OCI-LY3 (cell line): ENCODE data around the gene P4HA1.
"Not testable (repeated sequence)": the region's sequence is repeated elsewhere in the genome, so short reads cannot be mapped to it uniquely, and the experiment has no call there.

Source experiments
- H2AFZ ChIP-seq: fragments of 200-600, 300-600 bp; shearing (Covaris generic); 2 replicates; pipeline ENCODE4 v1.6.0; 2014; ENCODE audit warnings: antibody characterized with exemption, low read depth, low read length
- H3K27ac ChIP-seq: fragments of 200-600, 300-600 bp; sonication (generic); 2 replicates; pipeline ENCODE4 v1.5.1; 2014; ENCODE audit warnings: mild to moderate bottlenecking, low read length, moderate library complexity, mixed read lengths
- H3K27me3 ChIP-seq: fragments of 200-600, 300-600 bp; sonication (generic); 2 replicates; pipeline ENCODE4 v1.6.1; 2014; ENCODE audit warnings: low read depth, low read length, mixed read lengths
- H3K36me3 ChIP-seq: fragments of 200-600, 300-600 bp; sonication (generic); replicated peaks from 2 replicates; pipeline ENCODE3; 2014; ENCODE audit warnings: low read depth, low read length, mixed read lengths
- H3K4me1 ChIP-seq: fragments of 300-600, 200-600 bp; sonication (generic); 2 replicates; pipeline ENCODE4 v1.6.1; 2014; ENCODE audit warnings: low read length, mixed read lengths
- H3K4me2 ChIP-seq: fragments of 200-600, 300-600 bp; sonication (generic); 2 replicates; pipeline ENCODE4 v1.6.1; 2014; ENCODE audit warnings: low read length, mixed read lengths
- H3K4me3 ChIP-seq: fragments of 300-600, 200-600 bp; sonication (generic); 2 replicates; pipeline ENCODE4 v1.5.1; 2014; ENCODE audit warnings: antibody characterized with exemption, mild to moderate bottlenecking, low read length, moderate library complexity
- H3K79me2 ChIP-seq: fragments of 300-600, 200-600 bp; shearing (Covaris generic); 2 replicates; pipeline ENCODE4 v1.6.1; 2014; ENCODE audit warnings: mild to moderate bottlenecking, low read length, mixed read lengths
- H3K9ac ChIP-seq: fragments of 300-600, 200-600 bp; shearing (Covaris generic); 2 replicates; pipeline ENCODE4 v1.6.0; 2014; ENCODE audit warnings: mild to moderate bottlenecking, low read length, moderate library complexity
- H3K9me3 ChIP-seq: fragments of 200-600, 300-600 bp; shearing (Covaris generic); 2 replicates; pipeline ENCODE4 v1.6.1; 2014; ENCODE audit warnings: low read length, mixed read lengths; ENCODE audit not compliant: insufficient read depth
- H4K20me1 ChIP-seq: fragments of 200-600, 300-600 bp; sonication (generic); 2 replicates; pipeline ENCODE4 v1.6.1; 2016; ENCODE audit warnings: low read length, mixed read lengths; ENCODE audit not compliant: insufficient read depth
- EZH2phosphoT487 ChIP-seq: fragments of 200-600 bp; shearing (Covaris generic); IDR thresholded peaks from 2 replicates; pipeline ENCODE4 v1.6.1; 2018; ENCODE audit warnings: antibody characterized with exemption, mixed run types, low read depth
- TF ChIP-seq, protein P1 (sequence below): fragments of 200-600, 300-600 bp; sonication (generic); IDR thresholded peaks from 2 replicates; pipeline ENCODE4 v1.5.1; 2014; ENCODE audit warnings: antibody characterized with exemption, low read length, low read depth

The P4HA1 gene

DNA sequence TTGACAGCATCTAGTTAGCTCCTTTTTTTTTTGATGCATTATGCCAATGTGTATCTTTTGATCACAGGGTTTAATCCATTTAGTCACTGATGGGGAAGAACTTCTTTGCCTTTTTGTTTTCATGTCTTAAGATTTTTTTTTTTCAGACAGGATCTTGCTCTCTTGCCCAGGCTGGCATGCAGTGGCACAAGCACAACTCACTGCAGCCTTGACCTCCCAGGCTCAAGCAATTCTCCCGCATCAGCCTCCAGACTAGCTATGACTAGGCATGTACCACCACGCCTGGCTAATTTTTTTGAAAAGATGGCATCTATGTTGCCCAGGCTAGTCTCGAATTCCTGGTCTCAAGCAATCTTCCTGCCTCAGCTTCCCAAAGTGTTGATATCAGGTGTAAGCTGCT, 95.7 kb downstream of the P4HA1 start:
- H3K9me3 ChIP-seq, result no peaks in the 10 kb centered on the region
- no peak overlapping the region for H2AFZ ChIP-seq
- no peaks in the 10 kb centered on the region for H3K27me3 ChIP-seq
- no peak overlapping the region for H3K27ac ChIP-seq
- no peaks in the 10 kb centered on the region for H3K4me1 ChIP-seq
- TF ChIP-seq EZH2phosphoT487, result no peak
- TF ChIP-seq, protein P1, sequence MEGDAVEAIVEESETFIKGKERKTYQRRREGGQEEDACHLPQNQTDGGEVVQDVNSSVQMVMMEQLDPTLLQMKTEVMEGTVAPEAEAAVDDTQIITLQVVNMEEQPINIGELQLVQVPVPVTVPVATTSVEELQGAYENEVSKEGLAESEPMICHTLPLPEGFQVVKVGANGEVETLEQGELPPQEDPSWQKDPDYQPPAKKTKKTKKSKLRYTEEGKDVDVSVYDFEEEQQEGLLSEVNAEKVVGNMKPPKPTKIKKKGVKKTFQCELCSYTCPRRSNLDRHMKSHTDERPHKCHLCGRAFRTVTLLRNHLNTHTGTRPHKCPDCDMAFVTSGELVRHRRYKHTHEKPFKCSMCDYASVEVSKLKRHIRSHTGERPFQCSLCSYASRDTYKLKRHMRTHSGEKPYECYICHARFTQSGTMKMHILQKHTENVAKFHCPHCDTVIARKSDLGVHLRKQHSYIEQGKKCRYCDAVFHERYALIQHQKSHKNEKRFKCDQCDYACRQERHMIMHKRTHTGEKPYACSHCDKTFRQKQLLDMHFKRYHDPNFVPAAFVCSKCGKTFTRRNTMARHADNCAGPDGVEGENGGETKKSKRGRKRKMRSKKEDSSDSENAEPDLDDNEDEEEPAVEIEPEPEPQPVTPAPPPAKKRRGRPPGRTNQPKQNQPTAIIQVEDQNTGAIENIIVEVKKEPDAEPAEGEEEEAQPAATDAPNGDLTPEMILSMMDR, result no peak
- H4K20me1 ChIP-seq, result no peaks in the 10 kb centered on the region
- no peaks in the 10 kb centered on the region for H3K79me2 ChIP-seq
- no peak overlapping the region for H3K9ac ChIP-seq
- peaks cover 25% of the 10 kb centered on the region for H3K36me3 ChIP-seq
- H3K4me2 ChIP-seq, result no peak overlapping the region
- H3K4me3 ChIP-seq, result no peak overlapping the region

DNA sequence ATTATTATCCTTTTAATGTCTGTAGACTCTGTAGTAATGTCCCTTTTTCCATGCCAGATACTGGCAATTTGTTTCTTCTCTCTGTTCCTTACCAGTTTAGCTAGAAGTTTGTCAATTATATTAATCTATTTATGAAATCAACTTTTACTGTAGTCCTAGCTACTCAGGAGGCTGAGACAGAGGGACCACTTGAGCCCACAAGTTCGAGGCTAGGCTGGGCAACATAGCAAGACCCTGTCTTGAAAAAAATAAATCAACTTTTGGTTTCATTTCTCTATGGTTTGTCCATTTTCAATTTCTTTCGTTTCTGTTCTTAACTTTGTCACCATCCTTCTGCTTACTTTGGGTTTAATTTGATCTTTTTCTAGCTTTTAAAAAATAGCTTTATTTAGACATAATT, 99.6 kb downstream of the P4HA1 start:
- no peak overlapping the region for H2AFZ ChIP-seq
- no peak overlapping the region for H3K4me2 ChIP-seq
- no peaks in the 10 kb centered on the region for H4K20me1 ChIP-seq
- TF ChIP-seq EZH2phosphoT487, result no peak
- TF ChIP-seq, protein P1, result no peak
- no peak overlapping the region for H3K27ac ChIP-seq
- no peak overlapping the region for H3K9ac ChIP-seq
- no peaks in the 10 kb centered on the region for H3K27me3 ChIP-seq
- H3K4me1 ChIP-seq, result no peaks in the 10 kb centered on the region
- H3K36me3 ChIP-seq, result peaks cover 12% of the 10 kb centered on the region
- no peaks in the 10 kb centered on the region for H3K79me2 ChIP-seq
- no peak overlapping the region for H3K4me3 ChIP-seq
- H3K9me3 ChIP-seq, result no peaks in the 10 kb centered on the region

DNA sequence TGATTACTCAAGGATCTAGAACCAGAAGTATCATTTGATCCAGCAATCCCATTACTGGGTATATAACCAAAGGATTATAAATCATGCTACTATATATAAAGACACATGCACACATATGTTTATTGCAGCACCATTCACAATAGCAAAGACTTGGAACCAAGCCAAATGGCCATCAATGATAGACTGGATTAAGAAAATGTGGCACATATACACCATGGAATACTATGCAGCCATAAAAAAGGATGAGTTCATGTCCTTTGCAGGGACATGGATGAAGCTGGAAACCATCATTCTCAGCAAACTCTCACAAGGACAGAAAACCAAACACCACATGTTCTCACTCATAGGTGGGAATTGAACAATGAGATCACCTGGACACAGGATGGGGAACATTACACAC, 101.2 kb downstream of the P4HA1 start:
- not testable (repeated sequence) for H3K79me2 ChIP-seq, H3K4me2 ChIP-seq, H3K36me3 ChIP-seq, H3K9ac ChIP-seq, H3K9me3 ChIP-seq, H3K4me3 ChIP-seq, H3K27me3 ChIP-seq, H3K4me1 ChIP-seq, H4K20me1 ChIP-seq, H2AFZ ChIP-seq, H3K27ac ChIP-seq

DNA sequence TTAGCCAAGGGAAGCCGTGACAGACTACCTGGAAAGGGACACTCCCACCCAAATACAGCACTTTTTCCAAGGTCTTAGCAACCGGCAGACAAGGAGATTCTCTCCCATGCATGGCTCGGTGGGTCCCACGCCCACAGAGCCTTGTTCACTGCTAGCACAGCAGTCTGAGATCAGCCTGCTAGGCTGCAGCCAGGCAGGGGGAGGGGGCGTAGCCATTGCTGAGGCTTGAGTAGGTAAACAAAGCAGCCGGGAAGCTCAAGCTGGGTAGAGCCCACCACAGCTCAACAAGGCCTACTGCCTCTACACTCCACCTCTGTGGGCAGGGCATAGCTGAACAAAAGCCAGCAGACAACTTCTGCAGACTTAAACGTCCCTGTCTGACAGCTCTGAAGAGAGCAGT, 106.9 kb downstream of the P4HA1 start:
- H3K4me1 ChIP-seq, H3K9me3 ChIP-seq, H2AFZ ChIP-seq, H3K36me3 ChIP-seq, H3K4me3 ChIP-seq, H3K27ac ChIP-seq, H4K20me1 ChIP-seq, H3K9ac ChIP-seq, H3K27me3 ChIP-seq, H3K4me2 ChIP-seq, H3K79me2 ChIP-seq: not testable (repeated sequence)

DNA sequence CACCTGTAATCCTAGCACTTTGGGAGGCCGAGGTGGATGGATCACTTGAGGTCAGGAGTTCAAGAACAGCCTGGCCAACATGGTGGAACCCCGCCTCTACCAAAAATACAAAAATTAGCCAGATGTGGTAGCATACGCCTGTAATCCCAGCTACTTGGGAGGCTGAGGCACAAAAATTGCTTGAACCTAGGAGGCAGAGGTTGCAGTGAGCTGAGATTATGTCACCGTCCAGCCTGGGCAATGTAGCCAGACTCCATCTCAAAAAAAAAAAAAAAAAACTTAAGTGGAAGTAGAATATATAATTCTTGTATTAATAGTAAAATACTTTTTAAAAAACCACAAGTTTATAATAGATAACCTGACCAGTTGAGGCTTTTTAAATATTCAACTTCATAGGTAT, 112.0 kb downstream of the P4HA1 start:
- not testable (repeated sequence) for H3K9me3 ChIP-seq, H3K79me2 ChIP-seq, H3K9ac ChIP-seq, H4K20me1 ChIP-seq, H3K4me2 ChIP-seq, H3K4me1 ChIP-seq, H3K4me3 ChIP-seq, H2AFZ ChIP-seq, H3K36me3 ChIP-seq, H3K27ac ChIP-seq, H3K27me3 ChIP-seq
